Tibial artery (tissue), 4 donors: Measurements from ENCODE around the gene DTWD1.
"Not testable (repeated sequence)": the region's sequence is repeated elsewhere in the genome, so short reads cannot be mapped to it uniquely, and the experiment has no call there.

ENCODE experiments used
- DNase-seq, 2 donors: peaks; one replicate each; pipeline ENCODE4 v3.0.0-alpha.2; 2019
- H3K27ac ChIP-seq, 2 donors: fragments of 200-600 bp; sonication (generic) in 1 of 2; 1 replicate in 1 of 2; 2 replicates in 1 of 2; pipeline ENCODE4 v1.5.1; 2018 to 2019; ENCODE audit warnings: mild to moderate bottlenecking in 1 of 2
- H3K27me3 ChIP-seq, 2 donors: fragments of 200-600 bp; sonication (generic) in 1 of 2; one replicate each; pipeline versions ENCODE4 v1.5.1 to v1.6.0; 2016 to 2019
- H3K36me3 ChIP-seq, 3 donors: fragments of 200-600 bp; sonication (generic) in 2 of 3; one replicate each; pipeline ENCODE4 v1.5.1; 2016 to 2019; ENCODE audit warnings: mild to moderate bottlenecking in 2 of 3
- H3K4me1 ChIP-seq, 4 donors: fragments of 200-600 bp; sonication (generic) in 2 of 4; 1 replicate in 3 of 4; 2 replicates in 1 of 4; pipeline ENCODE4 v1.5.1; 2016 to 2019
- H3K4me3 ChIP-seq, 2 donors: fragments of 200-600 bp; sonication (generic) in 1 of 2; 1 replicate in 1 of 2; 2 replicates in 1 of 2; pipeline ENCODE4 v1.5.1; 2018 to 2019; ENCODE audit warnings: mild to moderate bottlenecking in 2 of 2
- H3K9me3 ChIP-seq, 3 donors: fragments of 200-600 bp; sonication (generic) in 1 of 3; one replicate each; pipeline ENCODE4 v1.5.1; 2016 to 2019
- intact Hi-C: fragments of 100-400 bp; cut with DNase I; formaldehyde crosslinking; loops from one replicate; pipeline ENCODE4 v1.15.0; 2023; ENCODE audit warnings: low total_unique reads
- TF ChIP-seq, protein P1 (sequence below), 2 experiments: fragments of 200-600 bp in 1 of 2; fragments of 450-650 bp in 1 of 2; IDR thresholded peaks; one replicate each; pipeline ENCODE4 v1.5.1; 2017 to 2019; ENCODE audit warnings: antibody characterized with exemption in 2 of 2, mild to moderate bottlenecking in 1 of 2, moderate library complexity in 1 of 2

DTWD1 gene, protein sequence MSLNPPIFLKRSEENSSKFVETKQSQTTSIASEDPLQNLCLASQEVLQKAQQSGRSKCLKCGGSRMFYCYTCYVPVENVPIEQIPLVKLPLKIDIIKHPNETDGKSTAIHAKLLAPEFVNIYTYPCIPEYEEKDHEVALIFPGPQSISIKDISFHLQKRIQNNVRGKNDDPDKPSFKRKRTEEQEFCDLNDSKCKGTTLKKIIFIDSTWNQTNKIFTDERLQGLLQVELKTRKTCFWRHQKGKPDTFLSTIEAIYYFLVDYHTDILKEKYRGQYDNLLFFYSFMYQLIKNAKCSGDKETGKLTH

DNA sequence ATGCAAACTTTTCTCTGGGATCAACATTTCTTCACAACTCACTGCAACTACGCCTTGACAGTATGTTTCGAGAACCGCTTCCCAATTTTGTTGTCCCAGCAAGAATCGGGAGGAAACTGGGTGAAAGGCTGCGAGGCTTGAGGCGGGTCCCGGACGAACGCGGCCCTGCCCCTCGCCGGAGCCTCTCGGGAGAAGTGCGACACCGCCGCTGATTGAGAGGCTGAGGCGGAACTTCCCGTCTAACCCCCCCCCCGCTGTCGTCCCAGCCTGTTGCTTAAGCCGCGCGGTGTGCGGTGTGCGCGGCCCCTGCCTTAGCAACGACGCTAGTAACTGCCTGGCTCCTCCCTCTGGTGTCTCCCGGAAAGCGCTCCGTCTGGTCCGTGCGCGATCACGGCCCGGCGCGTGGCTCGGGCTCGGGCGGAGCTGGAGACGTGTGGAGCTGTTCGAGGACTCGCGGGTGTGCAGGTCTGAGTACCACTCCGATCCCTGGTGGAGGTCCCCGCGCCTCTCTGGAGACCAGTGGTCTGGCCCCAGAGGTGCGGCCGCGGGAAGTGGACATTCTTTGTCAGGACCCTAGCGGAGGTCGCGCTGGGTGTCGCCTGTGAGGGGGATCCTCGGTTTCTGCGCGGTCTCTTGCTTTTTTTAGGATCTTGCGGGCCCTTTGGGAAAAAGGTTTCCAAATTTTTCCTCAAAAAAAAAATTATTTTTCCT is at the start of gene DTWD1, which contains the start of gene FAM227B:
TSS of gene DTWD1 (plus strand) at position 391 of the 711 bp plus-strand sequence. CDS start 4,120 bp downstream, outside the sequence.
TSS of gene FAM227B (minus strand) at position 161 of the 711 bp plus-strand sequence. CDS start 5,647 bp downstream, outside the sequence.
- intact Hi-C loops = loop anchor here (5.0 kb wide), 1 partner anchor 226 kb away; no protein-coding TSS in a partner anchor
- Histone ChIP-seq H3K27me3 (no peaks in the 10 kb centered on the region), H3K27ac (peak within 1 kb of the TSS; percentile 91 to 93), H3K9me3 (peaks cover 0 to 13% (median 0%) of the 10 kb centered on the region in 3 donors), H3K4me3 (peak within 1 kb of the TSS; percentile 73 to 89), H3K4me1 (peaks cover 0 to 36% (median 18%) of the 10 kb centered on the region in 4 donors), H3K36me3 (peaks cover 8 to 13% (median 12%) of the 10 kb centered on the region in 3 donors)
- peak; percentile 96 to 99 for DNase-seq
- TF ChIP-seq, protein P1, sequence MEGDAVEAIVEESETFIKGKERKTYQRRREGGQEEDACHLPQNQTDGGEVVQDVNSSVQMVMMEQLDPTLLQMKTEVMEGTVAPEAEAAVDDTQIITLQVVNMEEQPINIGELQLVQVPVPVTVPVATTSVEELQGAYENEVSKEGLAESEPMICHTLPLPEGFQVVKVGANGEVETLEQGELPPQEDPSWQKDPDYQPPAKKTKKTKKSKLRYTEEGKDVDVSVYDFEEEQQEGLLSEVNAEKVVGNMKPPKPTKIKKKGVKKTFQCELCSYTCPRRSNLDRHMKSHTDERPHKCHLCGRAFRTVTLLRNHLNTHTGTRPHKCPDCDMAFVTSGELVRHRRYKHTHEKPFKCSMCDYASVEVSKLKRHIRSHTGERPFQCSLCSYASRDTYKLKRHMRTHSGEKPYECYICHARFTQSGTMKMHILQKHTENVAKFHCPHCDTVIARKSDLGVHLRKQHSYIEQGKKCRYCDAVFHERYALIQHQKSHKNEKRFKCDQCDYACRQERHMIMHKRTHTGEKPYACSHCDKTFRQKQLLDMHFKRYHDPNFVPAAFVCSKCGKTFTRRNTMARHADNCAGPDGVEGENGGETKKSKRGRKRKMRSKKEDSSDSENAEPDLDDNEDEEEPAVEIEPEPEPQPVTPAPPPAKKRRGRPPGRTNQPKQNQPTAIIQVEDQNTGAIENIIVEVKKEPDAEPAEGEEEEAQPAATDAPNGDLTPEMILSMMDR (IDR thresholded peaks at IDR 0.05) = no peak

DNA sequence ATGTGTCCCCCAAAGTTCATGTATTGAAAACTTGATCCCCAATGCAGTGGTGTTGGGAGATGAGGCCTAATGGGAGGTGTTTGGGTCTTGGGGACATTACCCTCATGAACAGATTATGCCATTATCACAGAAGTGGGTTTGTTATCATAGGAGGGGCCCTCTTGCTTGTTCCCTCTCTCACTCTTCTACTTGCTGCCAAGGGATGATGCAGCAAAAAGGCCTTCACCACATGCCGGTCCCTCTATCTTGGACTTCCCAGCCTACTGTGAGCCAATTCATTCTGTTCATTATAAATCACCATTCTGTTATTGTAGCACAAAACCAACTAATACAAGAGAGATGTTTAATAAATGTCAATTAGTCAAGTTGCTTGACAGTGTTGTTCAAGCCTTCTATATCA is 47.4 kb upstream of the DTWD1 start:
- peaks cover 0 to 6% (median 4%) of the 10 kb centered on the region in 3 donors for H3K9me3 ChIP-seq
- DNase-seq = no peak
- TF ChIP-seq, protein P1 (IDR thresholded peaks at IDR 0.05) = no peak
- H3K4me3 ChIP-seq = no peak overlapping the region
- no peak overlapping the region for H3K27ac ChIP-seq
- H3K27me3 ChIP-seq = no peaks in the 10 kb centered on the region
- H3K4me1 ChIP-seq = no peaks in the 10 kb centered on the region
- H3K36me3 ChIP-seq = peaks cover 4 to 14% (median 11%) of the 10 kb centered on the region in 3 donors
- intact Hi-C loops = no loop called here

DNA sequence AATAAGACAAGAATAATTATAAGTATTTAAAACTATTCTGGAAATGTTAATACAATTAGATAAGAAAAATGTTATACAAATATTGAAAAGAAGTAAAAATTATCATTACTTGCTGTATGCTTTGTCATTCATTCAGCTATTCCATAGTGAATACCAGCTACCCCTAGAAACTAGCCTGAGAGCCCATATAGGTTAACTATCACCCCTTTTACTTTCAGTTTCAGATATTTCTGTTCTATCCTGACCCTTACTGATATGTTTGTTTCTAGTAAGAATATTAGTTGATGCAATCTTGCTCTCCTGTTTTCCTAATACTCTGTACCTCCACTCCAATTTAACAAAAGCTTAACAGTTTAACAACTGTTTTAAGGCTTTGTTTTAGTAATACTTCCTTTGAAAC is 31.8 kb upstream of the DTWD1 start:
- intact Hi-C loops = no loop called here
- TF ChIP-seq, protein P1 (IDR thresholded peaks at IDR 0.05) = no peak
- Histone ChIP-seq H3K4me3 (no peak overlapping the region), H3K9me3 (peaks cover 0 to 8% (median 5%) of the 10 kb centered on the region in 3 donors), H3K4me1 (no peaks in the 10 kb centered on the region), H3K36me3 (peaks cover 0 to 6% (median 0%) of the 10 kb centered on the region in 3 donors), H3K27ac (no peak overlapping the region), H3K27me3 (no peaks in the 10 kb centered on the region)
- no peak for DNase-seq

DNA sequence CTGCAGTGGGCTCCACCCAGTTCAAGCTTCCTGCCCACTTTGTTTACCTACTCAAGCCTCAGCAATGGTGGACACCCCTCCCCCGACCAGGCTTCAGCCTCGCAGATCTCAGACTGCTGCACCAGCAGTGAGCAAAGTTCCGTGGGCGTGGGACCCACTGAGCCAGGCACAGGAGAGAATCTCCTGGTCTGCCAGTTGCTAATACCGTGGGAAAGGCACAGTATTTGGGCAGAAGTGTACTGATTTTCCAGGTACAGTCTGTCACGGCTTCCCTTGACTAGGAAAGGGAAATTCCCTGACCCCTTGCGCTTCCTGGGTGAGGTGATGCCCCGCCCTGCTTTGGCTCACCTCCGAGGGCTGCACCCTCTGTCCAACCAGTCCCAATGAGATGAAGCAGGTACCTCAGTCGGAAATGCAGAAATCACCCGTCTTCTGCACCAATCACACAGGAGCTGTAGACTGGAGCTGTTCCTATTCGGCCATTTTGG is 28.0 kb upstream of the DTWD1 start:
- H3K36me3 ChIP-seq, H3K27ac ChIP-seq, H3K27me3 ChIP-seq, DNase-seq, H3K4me3 ChIP-seq, H3K9me3 ChIP-seq, H3K4me1 ChIP-seq, intact Hi-C loops: not testable (repeated sequence)

DNA sequence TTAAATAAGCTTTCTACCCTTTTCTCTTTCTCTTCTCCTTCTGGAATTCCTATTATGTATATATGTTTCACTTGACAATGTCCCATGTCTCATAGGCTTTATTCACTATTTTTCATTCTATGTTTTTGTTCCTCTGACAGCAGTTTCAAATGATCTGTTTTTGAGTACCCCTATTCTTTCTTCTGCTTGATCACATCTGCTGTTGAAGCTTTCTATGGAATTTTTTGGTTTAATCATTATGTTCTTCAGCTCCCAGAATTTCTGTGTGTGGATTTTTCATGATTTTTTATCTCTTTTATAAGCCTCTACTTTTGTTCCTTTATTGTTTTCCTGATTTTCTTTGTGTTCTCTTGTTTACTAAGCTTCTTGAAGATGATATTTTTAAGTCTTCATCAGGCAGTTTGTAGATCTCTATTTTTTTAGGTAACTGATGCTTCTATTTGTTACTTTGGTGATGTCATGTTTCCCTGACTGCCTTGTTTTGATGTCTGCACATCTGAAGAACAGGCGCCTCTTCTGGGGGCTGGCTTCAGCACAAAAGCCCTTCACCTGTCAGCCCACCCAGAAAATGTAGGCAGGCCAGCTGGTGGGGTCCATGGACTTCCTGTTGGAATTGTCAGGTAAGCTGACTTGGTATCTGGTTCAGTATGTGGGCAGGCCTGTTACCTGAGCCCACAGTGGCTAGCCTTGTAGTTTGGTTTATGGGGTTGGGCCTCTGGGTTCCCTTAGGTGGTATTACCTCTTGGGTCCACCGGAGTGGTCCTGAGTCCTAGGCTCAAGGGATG is 16.0 kb upstream of the DTWD1 start:
- intact Hi-C loops = no loop called here
- no peak for DNase-seq
- H3K9me3 ChIP-seq = peaks cover 0 to 28% (median 8%) of the 10 kb centered on the region in 3 donors

More for the DNA sequence above, 16.0 kb upstream of the DTWD1 start:
- no peak overlapping the region for H3K27ac ChIP-seq
- no peak overlapping the region for H3K4me3 ChIP-seq
- H3K36me3 ChIP-seq = peaks cover 11 to 23% (median 20%) of the 10 kb centered on the region in 3 donors
- H3K27me3 ChIP-seq = no peaks in the 10 kb centered on the region
- no peaks in the 10 kb centered on the region for H3K4me1 ChIP-seq
- TF ChIP-seq, protein P1 (IDR thresholded peaks at IDR 0.05) = no peak
